Mucosa of stomach (tissue), 1 donor: ENCODE results near the gene KRTAP4-4.
"Not testable (repeated sequence)": the region's sequence is repeated elsewhere in the genome, so short reads cannot be mapped to it uniquely, and the experiment has no call there.

Source experiments
- H3K27me3 ChIP-seq: one replicate; pipeline ENCODE4 v1.7.0; 2013; ENCODE audit warnings: mild to moderate bottlenecking, low read length; ENCODE audit not compliant: control insufficient read depth, insufficient read depth
- H3K36me3 ChIP-seq: one replicate; pipeline ENCODE4 v1.7.0; 2013; ENCODE audit warnings: low read length; ENCODE audit not compliant: control insufficient read depth, insufficient read depth
- H3K4me1 ChIP-seq: one replicate; pipeline ENCODE4 v1.7.0; 2013; ENCODE audit warnings: mild to moderate bottlenecking, low read length; ENCODE audit not compliant: control insufficient read depth, insufficient read depth
- H3K4me3 ChIP-seq: one replicate; pipeline ENCODE4 v1.7.0; 2013; ENCODE audit warnings: low read length
- H3K9ac ChIP-seq: one replicate; pipeline ENCODE4 v1.7.0; 2013; ENCODE audit warnings: mild to moderate bottlenecking, low read length, moderate library complexity
- H3K9me3 ChIP-seq: one replicate; pipeline ENCODE4 v1.7.0; 2013; ENCODE audit warnings: mild to moderate bottlenecking, low read length, moderate library complexity; ENCODE audit not compliant: control insufficient read depth
- donor health status: Pancreatic carcinoma.

Gene KRTAP4-4

GRCh38 chr17:41145261-41145660 is 15.3 kb downstream of the KRTAP4-4 start:
- no peak overlapping the region for H3K9ac ChIP-seq
- H3K27me3 ChIP-seq: no peaks in the 10 kb centered on the region
- H3K36me3 ChIP-seq: no peaks in the 10 kb centered on the region
- no peaks in the 10 kb centered on the region for H3K9me3 ChIP-seq
- no peaks in the 10 kb centered on the region for H3K4me1 ChIP-seq
- no peak overlapping the region for H3K4me3 ChIP-seq

GRCh38 chr17:41144846-41145245 is 15.7 kb downstream of the KRTAP4-4 start:
- Histone ChIP-seq H3K4me1 (no peaks in the 10 kb centered on the region), H3K9ac (no peak overlapping the region), H3K4me3 (no peak overlapping the region), H3K27me3 (no peaks in the 10 kb centered on the region), H3K9me3 (no peaks in the 10 kb centered on the region), H3K36me3 (no peaks in the 10 kb centered on the region)

- Histone ChIP-seq H3K27me3 (no peaks in the 10 kb centered on the region), H3K4me1 (no peaks in the 10 kb centered on the region), H3K36me3 (no peaks in the 10 kb centered on the region), H3K4me3 (no peak overlapping the region), H3K9me3 (no peaks in the 10 kb centered on the region), H3K9ac (no peak overlapping the region)
These were observed 19.2 kb downstream of the KRTAP4-4 start for GRCh38 chr17:41141361-41141760.

GRCh38 chr17:41140360-41141131 is 20.0 kb downstream of the KRTAP4-4 start, which contains the start of gene KRTAP4-6:
Gene KRTAP4-6 (minus strand): TSS chr17:41140544. CDS start chr17:41140487, 57 bp downstream.
- Histone ChIP-seq H3K27me3 (no peaks in the 10 kb centered on the region), H3K9me3 (no peaks in the 10 kb centered on the region), H3K36me3 (no peaks in the 10 kb centered on the region), H3K4me3 (no peak within 1 kb of the TSS), H3K9ac (no peak within 1 kb of the TSS), H3K4me1 (no peaks in the 10 kb centered on the region)

GRCh38 chr17:41139865-41140264 is 20.7 kb downstream of the KRTAP4-4 start:
- not testable (repeated sequence) for H3K4me3 ChIP-seq, H3K27me3 ChIP-seq, H3K9ac ChIP-seq, H3K9me3 ChIP-seq, H3K4me1 ChIP-seq, H3K36me3 ChIP-seq

- no peak overlapping the region for H3K4me3 ChIP-seq
- H3K9ac ChIP-seq: no peak overlapping the region
- no peaks in the 10 kb centered on the region for H3K9me3 ChIP-seq
- H3K36me3 ChIP-seq: no peaks in the 10 kb centered on the region
- H3K27me3 ChIP-seq: no peaks in the 10 kb centered on the region
- H3K4me1 ChIP-seq: no peaks in the 10 kb centered on the region
These were observed 26.4 kb downstream of the KRTAP4-4 start for GRCh38 chr17:41133880-41134735.

- H3K4me1 ChIP-seq: no peaks in the 10 kb centered on the region
- H3K9me3 ChIP-seq: no peaks in the 10 kb centered on the region
- no peaks in the 10 kb centered on the region for H3K36me3 ChIP-seq
- H3K27me3 ChIP-seq: no peaks in the 10 kb centered on the region
- H3K4me3 ChIP-seq: no peak overlapping the region
- H3K9ac ChIP-seq: no peak overlapping the region
These were observed 28.6 kb downstream of the KRTAP4-4 start for GRCh38 chr17:41131979-41132378.

- no peaks in the 10 kb centered on the region for H3K4me1 ChIP-seq
- no peaks in the 10 kb centered on the region for H3K36me3 ChIP-seq
- H3K27me3 ChIP-seq: no peaks in the 10 kb centered on the region
- no peaks in the 10 kb centered on the region for H3K9me3 ChIP-seq
- H3K9ac ChIP-seq: no peak overlapping the region
- H3K4me3 ChIP-seq: no peak overlapping the region
These were observed 33.2 kb downstream of the KRTAP4-4 start for GRCh38 chr17:41127371-41127770.

GRCh38 chr17:41126412-41126811 is 34.1 kb downstream of the KRTAP4-4 start:
- Histone ChIP-seq H3K36me3 (no peaks in the 10 kb centered on the region), H3K27me3 (no peaks in the 10 kb centered on the region), H3K9ac (no peak overlapping the region), H3K4me1 (no peaks in the 10 kb centered on the region), H3K9me3 (no peaks in the 10 kb centered on the region), H3K4me3 (no peak overlapping the region)

GRCh38 chr17:41125064-41125463 is 35.5 kb downstream of the KRTAP4-4 start:
- H3K4me3 ChIP-seq: no peak overlapping the region
- no peak overlapping the region for H3K9ac ChIP-seq
- H3K27me3 ChIP-seq: no peaks in the 10 kb centered on the region
- no peaks in the 10 kb centered on the region for H3K36me3 ChIP-seq
- H3K9me3 ChIP-seq: no peaks in the 10 kb centered on the region
- no peaks in the 10 kb centered on the region for H3K4me1 ChIP-seq

GRCh38 chr17:41123991-41124371 is 36.6 kb downstream of the KRTAP4-4 start, which contains the start of gene KRTAP4-12:
Gene KRTAP4-12 (minus strand): TSS chr17:41124182. CDS start chr17:41124122, 60 bp downstream.
- H3K4me3 ChIP-seq, H3K4me1 ChIP-seq, H3K9me3 ChIP-seq, H3K27me3 ChIP-seq, H3K36me3 ChIP-seq, H3K9ac ChIP-seq: not testable (repeated sequence)

- not testable (repeated sequence) for H3K9me3 ChIP-seq, H3K4me3 ChIP-seq, H3K36me3 ChIP-seq, H3K4me1 ChIP-seq, H3K27me3 ChIP-seq, H3K9ac ChIP-seq
These were observed 37.1 kb downstream of the KRTAP4-4 start for GRCh38 chr17:41123292-41123990.
